ENCODE measurements around the gene GNAQ. TPM values are rescaled to one million over a fixed set of nuclear protein-coding genes. Genes with fewer than 3 reads are reported as not detected.

The GNAQ gene
- total and polyA plus RNA-seq, 2 donors from 2014 or later: 16.2 to 83.4 TPM

- H3K9ac ChIP-seq (ENCODE audit: low read length in 3 of 3): no peak overlapping the region
- no peaks in the 10 kb centered on the region for H3K36me3 ChIP-seq (ENCODE audit: control insufficient read depth in 2 of 3, insufficient read depth in 3 of 3, low read length in 3 of 3)
- TF ChIP-seq CTCF (IDR thresholded peaks at IDR 0.05; ENCODE audit: borderline replicate concordance, extremely low read depth, insufficient read depth): no peak
- no peaks in the 10 kb centered on the region for H3K27me3 ChIP-seq (ENCODE audit: control insufficient read depth, insufficient read depth, low read length)
- DNase-seq (no peak), FAIRE-seq (no peak)
- intact Hi-C loops (cut with DNase I): no loop called here
- no peak overlapping the region for H3K4me3 ChIP-seq (ENCODE audit: low read length in 3 of 3)
- H3K27ac ChIP-seq (ENCODE audit: low read depth in 2 of 2, low read length in 2 of 2): no peak overlapping the region
- H3K4me1 ChIP-seq (ENCODE audit: control insufficient read depth in 2 of 3, insufficient read depth in 2 of 3, low read depth in 1 of 3, low read length in 3 of 3): no peaks in the 10 kb centered on the region
- no peaks in the 10 kb centered on the region for H3K9me3 ChIP-seq (ENCODE audit: control insufficient read depth in 2 of 3, insufficient read depth in 1 of 3, low read length in 3 of 3)
These were observed 22.0 kb upstream of the GNAQ start for GRCh38 chr9:78053627-78054026.

GRCh38 chr9:78050421-78050820 lies 18.8 kb upstream of the GNAQ start:
- Histone ChIP-seq H3K36me3 (ENCODE audit: control insufficient read depth in 2 of 3, insufficient read depth in 3 of 3, low read length in 3 of 3) (no peaks in the 10 kb centered on the region), H3K9ac (ENCODE audit: low read length in 3 of 3) (no peak overlapping the region), H3K9me3 (ENCODE audit: control insufficient read depth in 2 of 3, insufficient read depth in 1 of 3, low read length in 3 of 3) (no peaks in the 10 kb centered on the region), H3K4me1 (ENCODE audit: control insufficient read depth in 2 of 3, insufficient read depth in 2 of 3, low read depth in 1 of 3, low read length in 3 of 3) (no peaks in the 10 kb centered on the region), H3K27me3 (ENCODE audit: control insufficient read depth, insufficient read depth, low read length) (no peaks in the 10 kb centered on the region), H3K4me3 (ENCODE audit: low read length in 3 of 3) (no peak overlapping the region), H3K27ac (ENCODE audit: low read depth in 2 of 2, low read length in 2 of 2) (no peak overlapping the region)
- TF ChIP-seq CTCF (IDR thresholded peaks at IDR 0.05; ENCODE audit: borderline replicate concordance, extremely low read depth, insufficient read depth): no peak
- DNase-seq (no peak), FAIRE-seq (no peak)
- intact Hi-C loops (cut with DNase I): no loop called here

GRCh38 chr9:78049484-78049883 lies 17.9 kb upstream of the GNAQ start:
- no peak overlapping the region for H3K9ac ChIP-seq (ENCODE audit: low read length in 3 of 3)
- H3K4me1 ChIP-seq (ENCODE audit: control insufficient read depth in 2 of 3, insufficient read depth in 2 of 3, low read depth in 1 of 3, low read length in 3 of 3): no peaks in the 10 kb centered on the region
- H3K27me3 ChIP-seq (ENCODE audit: control insufficient read depth, insufficient read depth, low read length): no peaks in the 10 kb centered on the region
- no peak overlapping the region for H3K4me3 ChIP-seq (ENCODE audit: low read length in 3 of 3)
- intact Hi-C loops (cut with DNase I): no loop called here
- TF ChIP-seq CTCF (IDR thresholded peaks at IDR 0.05; ENCODE audit: borderline replicate concordance, extremely low read depth, insufficient read depth): no peak
- H3K27ac ChIP-seq (ENCODE audit: low read depth in 2 of 2, low read length in 2 of 2): no peak overlapping the region
- no peak for DNase-seq
- FAIRE-seq: no peak
- H3K9me3 ChIP-seq (ENCODE audit: control insufficient read depth in 2 of 3, insufficient read depth in 1 of 3, low read length in 3 of 3): no peaks in the 10 kb centered on the region
- H3K36me3 ChIP-seq (ENCODE audit: control insufficient read depth in 2 of 3, insufficient read depth in 3 of 3, low read length in 3 of 3): no peaks in the 10 kb centered on the region

GRCh38 chr9:78047106-78047505 lies 15.5 kb upstream of the GNAQ start:
- H3K27me3 ChIP-seq (ENCODE audit: control insufficient read depth, insufficient read depth, low read length): no peaks in the 10 kb centered on the region
- DNase-seq (no peak), FAIRE-seq (no peak)
- H3K9ac ChIP-seq (ENCODE audit: low read length in 3 of 3): no peak overlapping the region
- H3K27ac ChIP-seq (ENCODE audit: low read depth in 2 of 2, low read length in 2 of 2): no peak overlapping the region
- no peak overlapping the region for H3K4me3 ChIP-seq (ENCODE audit: low read length in 3 of 3)
- intact Hi-C loops (cut with DNase I): no loop called here
- H3K4me1 ChIP-seq (ENCODE audit: control insufficient read depth in 2 of 3, insufficient read depth in 2 of 3, low read depth in 1 of 3, low read length in 3 of 3): no peaks in the 10 kb centered on the region
- H3K9me3 ChIP-seq (ENCODE audit: control insufficient read depth in 2 of 3, insufficient read depth in 1 of 3, low read length in 3 of 3): no peaks in the 10 kb centered on the region
- H3K36me3 ChIP-seq (ENCODE audit: control insufficient read depth in 2 of 3, insufficient read depth in 3 of 3, low read length in 3 of 3): no peaks in the 10 kb centered on the region
- TF ChIP-seq CTCF (IDR thresholded peaks at IDR 0.05; ENCODE audit: borderline replicate concordance, extremely low read depth, insufficient read depth): no peak
